ENCODE results near the gene GAGE12D.
"Not testable (repeated sequence)": the region's sequence is repeated elsewhere in the genome, so short reads cannot be mapped to it uniquely, and the experiment has no call there.

GRCh38 chrX:49590488-49590887, 49.0 kb downstream of the GAGE12D start:
- TF ChIP-seq CTCF (IDR thresholded peaks at IDR 0.05); POLR2AphosphoS5 (IDR thresholded peaks at IDR 0.05; ENCODE audit: insufficient read depth in 1 of 2, low read depth in 1 of 2); POLR2A (IDR thresholded peaks at IDR 0.05): not testable (repeated sequence)

All from vagina (tissue), 2 donors.